ENCODE results near the gene PEPD.
A peak's percentile ranks its signal among the peaks of the same experiment; 100 is the strongest.

PEPD gene

DNA sequence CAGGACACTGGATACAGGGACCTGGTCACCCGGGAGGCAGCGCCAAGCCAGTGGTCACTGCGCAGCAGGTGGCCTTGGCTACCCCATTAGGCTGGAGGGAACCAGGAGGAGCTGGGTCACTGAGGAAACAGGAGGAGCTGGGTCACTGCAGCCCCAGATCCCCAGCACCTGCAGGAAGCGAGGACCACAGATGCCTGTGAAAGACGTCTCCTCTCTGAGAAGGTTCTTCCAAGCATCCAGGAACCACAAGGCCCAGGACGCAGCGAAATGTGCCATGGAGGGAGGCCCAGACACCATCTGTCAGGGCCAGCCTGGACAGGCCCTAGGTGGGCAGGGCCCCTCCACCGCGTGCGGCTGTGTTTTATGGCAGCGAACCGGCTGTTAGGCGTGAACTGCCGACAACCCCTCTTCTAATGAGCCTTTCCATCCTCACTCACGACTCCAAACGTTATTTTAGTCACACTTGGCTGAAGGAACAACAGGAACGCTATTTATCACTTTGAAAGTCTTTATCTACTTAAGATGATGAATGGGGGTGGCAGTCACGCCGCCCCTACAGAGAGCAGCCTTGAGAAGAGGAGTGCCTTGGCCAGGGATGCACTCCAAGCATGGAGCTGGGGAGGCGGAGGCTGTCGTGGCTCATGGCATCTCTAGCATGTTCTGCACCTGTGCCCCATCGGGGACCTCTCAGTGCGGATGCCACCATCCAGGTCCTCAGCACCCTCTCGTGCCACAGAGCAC lies 94.8 kb downstream of the PEPD start:
- DNase-seq = no peak

DNA sequence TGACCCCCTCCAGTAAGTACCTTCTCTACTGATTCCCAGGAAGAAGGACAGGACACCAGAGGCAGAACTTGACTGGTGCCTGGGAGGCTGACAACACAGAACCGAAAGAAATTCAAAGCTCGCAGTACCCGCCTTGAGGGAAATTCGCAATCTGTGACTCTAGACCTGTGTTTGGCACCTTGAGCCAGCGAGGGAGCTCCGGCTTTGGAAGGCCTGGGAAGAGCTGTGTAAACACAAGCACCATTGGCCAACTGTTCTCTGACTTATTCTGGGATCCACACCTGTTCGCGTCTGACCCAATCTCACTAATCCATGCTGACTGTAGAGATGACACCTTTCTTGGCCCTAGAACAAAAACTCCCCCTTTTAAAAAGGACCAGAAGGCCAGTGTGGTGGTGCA lies 97.4 kb downstream of the PEPD start:
- no peak for DNase-seq

DNA sequence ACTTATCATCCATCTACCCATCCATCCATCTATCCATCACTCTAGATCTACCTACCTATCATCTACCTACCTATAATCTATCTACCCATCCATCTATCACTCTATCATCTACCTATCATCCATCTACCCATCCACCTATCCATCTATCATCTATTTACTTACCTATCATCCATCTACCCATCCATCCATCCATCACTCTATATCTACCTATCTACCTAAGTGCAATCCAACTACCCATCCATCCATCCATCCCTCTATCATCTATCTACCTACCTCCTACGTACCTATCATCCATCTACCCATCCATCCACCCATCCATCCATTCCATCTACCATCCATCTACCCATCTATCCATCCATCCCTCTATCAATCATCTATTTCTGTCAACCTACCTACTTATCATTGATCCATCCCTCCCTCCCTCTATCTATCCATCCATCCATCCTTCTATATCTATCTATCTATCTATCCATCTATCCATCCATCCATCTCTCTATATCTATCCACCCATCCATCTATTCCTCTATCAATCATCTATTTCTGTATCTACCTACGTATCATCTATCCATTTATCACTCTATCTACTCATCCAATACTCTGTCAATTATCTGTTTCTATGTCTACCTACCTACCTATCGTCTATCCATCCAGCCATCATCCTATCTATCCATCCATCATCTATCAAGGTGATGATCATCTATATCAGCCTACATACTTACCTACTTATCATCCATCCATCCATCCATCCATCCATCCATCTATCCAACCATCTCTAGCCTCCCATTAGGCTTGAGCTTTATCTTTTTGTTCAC lies 99.0 kb downstream of the PEPD start:
- no peak for DNase-seq

DNA sequence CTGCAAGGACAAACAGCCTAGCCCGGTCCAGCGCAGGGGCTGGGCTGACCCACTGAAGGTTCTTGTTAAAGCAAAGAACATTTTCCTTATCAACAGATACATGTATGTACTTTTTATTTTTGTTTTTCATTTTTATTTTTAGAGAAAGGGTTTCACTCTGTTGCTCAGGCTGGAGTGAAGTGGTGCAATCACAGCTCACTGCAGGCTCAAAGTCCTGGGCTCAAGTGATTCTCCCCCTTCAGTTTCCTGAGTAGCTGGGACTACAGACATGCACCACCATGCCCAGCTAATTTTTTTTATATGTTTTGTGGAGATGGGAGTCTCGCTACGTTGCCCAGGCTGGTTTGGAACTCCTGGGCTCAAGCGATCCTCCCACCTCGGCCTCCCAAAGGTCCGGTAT lies 100.2 kb downstream of the PEPD start:
- DNase-seq = no peak

DNA sequence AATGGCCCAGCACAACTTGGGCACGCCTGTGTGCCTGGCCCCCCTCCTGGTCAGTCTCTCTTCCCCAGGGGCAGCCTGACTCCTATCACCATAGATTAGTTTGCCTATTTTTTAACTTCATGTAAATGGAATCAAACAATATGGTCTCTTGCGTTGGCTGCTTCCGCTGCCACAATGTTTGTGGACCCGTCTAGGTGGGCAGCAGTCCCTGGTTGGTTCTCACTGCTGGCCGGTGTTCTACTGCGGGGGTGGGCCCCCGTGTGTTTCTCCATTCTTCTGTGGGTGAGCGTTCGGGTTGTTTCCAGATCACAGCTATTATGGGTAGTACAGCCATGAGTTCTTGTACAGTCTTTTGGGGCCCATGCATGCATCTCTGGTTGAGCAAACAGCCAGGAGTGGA lies 100.8 kb downstream of the PEPD start:
- DNase-seq = peak in 1 of 58 donors; percentile 48

DNA sequence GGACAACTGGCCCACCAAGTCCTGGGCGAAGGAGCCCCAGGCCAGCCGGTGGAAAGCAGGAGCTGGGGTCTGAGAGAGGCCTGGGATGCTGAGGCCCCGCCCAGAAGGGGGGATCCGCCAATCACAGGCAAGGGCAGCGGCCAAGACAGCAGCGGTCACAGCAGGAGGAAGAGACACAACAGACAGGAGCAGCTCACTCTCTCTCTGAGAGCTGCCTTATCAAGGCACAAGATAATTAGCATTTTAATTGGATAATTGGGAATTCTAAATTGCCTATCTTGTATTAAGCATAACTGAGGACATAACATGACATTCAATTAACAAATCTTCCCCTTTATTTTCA lies 101.8 kb downstream of the PEPD start:
- DNase-seq = no peak

DNA sequence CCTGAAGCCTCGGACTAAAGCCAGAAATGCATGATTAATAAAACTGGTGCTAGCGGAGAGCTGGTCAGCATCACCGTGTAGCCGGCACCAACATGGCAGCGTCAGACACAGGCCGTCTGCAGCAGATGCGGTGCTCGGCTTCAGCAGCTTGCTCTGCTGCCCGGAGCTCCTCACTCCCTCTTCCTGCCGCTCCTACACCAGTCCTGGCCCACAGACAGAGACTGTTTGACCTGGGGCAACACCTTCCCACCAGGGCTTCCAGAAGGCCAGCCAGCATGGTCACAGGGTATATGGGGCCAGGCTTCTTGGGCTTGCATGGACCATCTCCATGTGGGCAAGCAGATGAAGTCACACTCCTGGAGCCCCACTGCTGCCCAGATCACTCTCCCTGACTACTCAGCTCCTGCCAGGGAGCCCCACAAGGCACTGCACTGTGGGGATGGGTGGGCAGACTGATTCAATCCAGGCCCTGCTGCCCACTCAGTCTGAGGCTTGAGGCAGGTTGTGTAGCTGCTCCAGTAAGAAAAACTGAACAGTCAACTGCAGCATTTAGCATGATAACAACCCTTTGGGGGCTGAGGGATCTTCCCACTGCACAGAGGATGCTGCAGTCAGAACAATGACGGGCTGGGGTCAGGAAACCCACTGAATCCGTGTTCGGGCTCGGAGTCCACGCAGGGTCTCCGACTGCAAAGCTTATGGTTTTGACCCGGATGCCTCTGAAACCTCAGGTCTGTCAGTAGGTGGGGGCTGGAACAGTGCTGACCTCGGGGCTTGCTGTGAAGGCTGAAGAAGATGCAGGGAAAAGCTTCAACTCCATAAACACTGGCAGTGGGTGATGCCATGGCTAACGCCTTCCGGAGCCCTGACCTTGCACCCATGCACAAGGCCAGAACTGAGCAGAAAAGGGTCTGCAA lies 102.5 kb downstream of the PEPD start:
- DNase-seq = no peak

DNA sequence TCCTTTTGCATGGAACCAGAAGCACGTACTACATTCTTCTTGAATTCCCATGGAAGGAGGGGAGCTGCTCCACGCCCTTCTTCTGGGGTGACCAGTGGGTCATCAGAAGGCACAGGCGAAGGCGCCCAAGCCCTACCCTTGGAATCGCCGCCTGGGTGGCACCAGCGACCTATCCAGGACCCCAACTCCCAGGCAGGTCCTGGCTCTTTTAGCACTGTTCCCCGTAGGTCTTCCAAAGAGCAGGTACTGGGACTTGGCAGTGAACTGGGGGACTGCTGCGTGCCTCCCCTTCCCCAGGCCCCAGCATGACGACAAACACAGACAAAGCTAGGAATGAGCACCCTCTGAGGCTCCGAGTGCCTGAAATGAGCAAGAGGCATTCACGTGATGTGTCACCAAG lies 103.1 kb downstream of the PEPD start:
- DNase-seq = no peak

DNA sequence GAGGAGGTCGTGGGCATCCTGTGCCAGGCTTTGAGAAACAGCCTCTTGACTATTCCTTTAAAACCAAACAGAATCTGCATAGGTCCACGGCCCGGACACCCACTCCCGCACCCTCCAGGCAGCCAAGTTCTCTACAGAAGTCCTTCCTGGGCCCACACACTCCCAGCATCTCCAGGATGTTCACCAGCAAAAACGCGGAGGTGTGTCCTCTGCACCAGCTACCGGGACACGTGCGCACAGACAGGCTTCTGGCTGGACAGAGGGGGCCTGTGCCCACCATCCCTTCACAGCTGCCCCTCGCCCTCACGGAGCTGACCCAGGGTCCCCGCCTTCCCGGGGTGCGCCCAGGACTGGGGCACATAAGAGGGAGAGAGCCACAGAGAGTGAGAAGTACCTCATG lies 103.8 kb downstream of the PEPD start:
- DNase-seq = peak in 1 of 58 donors; percentile 33

DNA sequence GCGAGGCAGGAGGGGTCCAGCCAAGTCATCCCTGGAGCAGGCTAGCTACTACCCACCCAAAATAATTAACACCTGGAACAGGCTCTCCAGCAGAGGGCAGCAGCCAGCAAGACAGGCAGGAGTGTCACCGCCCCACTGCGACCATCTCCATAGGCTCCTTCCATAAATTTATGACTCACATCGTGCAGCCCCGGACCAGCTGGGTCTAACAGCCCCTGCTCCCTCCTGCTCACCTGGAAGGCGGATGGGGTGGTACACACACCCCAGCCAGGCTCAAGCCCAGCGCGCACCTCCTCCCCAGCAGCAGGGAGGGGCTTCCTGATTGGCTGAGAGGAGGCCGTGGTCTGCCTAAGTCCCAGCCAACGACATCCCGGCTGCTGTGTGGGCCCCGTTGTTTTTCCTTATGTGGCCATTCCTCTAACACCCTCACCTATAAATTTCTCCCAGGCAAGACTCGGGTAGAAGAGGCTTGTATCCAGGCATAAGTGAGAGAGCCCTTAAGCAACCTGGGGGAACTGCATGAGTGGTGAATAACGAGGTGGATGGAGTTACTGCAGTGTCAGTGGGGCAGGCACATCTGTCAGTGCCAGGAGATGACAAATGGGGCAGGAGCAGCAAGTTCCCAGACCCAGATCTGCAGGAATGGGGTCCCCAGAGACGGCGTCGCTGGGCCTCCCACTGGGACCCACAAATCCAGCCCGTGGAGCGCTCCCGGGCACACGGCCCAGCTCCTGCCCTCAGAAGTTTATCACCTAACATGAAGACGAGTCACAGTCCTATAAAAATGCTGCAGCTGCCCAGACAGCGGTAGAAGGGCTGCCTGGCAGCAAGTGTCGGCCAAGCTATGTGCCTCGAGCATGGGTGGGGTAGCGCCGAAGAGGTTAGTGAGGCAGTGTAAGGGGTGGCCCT lies 105.0 kb downstream of the PEPD start:
- peak in 24 of 58 donors; percentile 9 to 66 (median 28) for DNase-seq

DNA sequence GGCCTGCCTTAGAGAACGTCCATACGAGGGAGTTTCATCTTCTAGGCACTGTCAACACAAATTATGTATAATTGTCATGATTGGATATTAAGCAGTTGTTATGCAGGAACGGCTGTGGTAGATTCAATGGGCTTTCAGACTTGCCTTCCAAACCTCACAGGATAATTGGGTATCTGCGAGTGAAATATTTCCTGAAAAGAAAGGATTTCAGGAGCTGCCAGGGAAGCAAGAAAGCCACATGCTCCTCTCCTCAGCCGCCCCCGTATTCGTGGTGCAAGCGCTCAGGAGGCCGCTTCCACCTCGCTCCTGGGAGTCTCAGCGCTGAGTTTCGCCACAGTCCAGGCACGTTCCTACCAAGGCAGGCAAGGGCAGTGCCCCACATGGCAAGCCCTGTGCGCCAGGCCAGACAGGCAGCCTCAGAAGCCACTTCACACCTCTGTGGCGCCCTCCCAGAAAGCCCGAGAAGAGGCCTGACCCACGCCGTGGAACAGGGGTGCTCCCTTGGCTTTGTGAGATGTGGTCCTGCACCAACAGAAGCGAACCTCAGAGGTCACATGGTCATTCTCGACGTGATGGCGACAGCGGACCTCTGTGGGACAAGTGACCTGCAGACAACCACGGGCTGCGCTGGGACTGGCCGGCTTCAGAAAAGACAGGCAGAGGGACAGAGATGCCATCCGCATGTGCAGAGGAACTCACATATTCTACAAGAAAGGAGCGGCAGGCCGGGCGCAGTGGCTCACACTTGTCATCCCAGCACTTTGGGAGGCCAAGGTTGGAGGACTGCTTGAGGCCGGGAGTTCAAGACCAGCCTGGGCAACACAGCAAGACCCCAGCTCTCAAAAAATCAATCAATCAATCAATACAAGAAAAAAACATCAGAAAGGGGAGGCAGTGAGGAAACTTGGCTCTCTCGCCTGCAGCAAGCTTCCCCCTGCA lies 106.7 kb downstream of the PEPD start:
- DNase-seq = peak in 13 of 58 donors; percentile 6 to 71 (median 30)

DNA sequence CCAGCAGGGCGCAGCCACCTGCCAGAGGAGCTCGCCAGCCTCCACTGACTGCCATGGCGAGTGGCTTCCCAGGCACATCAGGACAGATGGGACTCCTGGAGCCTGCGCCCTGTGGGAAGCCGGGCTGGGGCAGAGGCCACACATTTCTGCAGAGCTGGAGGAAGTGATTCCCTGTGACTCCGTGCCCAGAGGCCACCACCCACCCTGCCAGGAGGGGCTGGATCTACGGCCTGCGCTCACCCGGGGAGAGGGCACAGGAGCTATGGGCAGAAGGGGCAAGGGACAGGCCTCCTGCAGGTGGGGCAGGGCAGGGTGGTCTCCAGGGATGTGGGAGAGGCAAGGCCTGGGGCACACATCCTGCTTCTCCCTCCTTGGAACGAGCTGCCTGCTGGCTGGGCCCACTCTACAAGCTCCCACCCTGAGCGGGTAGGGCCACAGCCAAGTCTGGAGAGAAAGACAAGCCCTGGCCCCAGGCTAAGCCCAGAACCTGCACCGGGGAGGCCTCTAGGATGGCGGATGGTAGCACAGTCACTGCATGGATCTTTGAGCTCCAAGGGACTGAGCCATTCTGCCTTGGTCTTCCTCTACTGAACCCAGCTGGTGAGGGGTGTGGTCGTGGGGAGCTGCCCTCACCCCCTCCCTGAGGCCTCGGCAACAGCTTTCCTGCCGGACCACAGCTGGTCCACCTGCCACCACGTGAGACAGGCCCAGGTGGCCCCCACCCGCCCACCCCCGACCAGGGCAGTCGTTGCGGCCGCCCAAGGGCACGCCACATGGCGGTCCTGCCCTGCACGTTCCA lies 107.5 kb downstream of the PEPD start:
- DNase-seq = peak in 1 of 58 donors; percentile 39

DNA sequence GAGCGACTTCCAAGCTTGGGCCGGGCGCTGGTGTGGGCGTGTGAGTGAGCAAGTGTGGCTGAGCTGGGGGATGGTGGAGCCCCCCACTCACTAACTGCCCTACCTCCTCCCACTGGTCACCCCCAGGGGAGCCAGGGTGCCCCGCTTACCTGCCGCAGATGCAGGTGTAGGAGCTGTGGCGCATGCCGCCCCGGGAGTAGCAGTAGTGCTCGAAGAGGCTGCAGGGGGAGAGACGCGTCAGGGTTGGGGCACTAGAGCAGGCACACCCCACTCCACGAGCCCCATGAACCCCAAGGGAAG lies 108.2 kb downstream of the PEPD start:
- no peak for DNase-seq

DNA sequence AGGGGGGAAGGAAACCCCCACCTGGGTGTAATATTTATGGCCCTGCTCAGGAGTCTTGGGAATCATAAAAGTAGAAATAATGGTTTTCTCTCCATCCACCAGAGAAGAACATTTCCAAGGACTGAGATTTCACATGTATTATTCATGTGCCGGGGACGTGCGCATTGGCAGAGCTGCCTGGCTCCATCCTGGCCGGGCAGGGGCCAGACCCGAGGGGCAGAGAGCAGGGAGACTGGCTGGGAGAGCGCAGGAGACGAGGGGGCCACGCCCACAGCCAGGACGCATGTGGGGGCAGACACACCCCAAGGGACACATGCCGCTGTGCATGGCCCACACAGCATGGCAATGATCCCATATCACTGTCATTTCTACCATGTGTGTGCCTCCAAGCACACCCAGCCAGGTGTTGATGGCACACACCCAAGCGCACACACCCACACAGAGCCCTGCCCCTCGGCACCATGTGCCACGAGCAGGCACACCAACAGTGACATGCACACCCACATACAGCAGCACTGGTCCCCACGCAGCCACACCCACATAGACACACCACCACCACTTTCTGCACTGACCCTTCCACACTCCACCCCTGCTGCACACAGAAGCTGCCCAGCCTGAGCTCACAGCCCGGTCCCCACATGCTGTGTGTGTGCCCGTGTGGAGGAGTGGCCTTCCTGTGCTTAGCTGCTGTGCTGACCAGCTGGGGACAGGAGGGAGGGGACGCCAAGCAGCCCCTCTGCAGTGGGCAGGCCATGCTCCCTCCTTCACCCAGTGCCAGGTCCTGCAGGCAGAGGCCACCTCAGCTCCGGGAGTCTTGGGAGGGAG lies 108.8 kb downstream of the PEPD start:
- peak in 1 of 58 donors; percentile 45 for DNase-seq

DNA sequence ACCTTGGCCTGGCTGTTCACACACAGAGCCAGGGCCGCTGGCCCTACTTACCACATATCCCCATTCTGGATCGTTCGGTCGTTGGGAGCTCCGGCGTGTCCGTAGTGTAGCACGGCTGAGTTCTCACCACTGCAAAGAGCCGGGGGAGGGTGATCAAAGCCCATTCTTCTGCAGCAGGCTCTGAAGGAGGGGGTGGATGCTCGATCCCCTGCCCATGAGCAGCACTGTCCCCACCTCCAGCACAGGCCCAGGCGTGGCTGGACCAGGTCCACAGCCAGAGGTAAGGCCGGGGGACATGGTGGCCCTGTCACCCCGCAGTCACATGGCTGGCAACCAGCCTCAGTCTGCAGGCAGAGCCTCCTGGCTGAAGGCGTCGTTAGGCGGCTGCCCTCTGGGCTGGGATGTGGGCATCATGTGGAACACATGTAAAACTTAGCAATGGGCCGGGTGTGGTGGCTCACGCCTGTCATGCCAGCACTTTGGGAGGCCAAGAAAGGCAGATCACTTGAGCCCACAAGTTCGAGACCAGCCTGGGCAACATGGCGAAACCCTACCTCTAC lies 109.9 kb downstream of the PEPD start:
- no peak for DNase-seq

DNA sequence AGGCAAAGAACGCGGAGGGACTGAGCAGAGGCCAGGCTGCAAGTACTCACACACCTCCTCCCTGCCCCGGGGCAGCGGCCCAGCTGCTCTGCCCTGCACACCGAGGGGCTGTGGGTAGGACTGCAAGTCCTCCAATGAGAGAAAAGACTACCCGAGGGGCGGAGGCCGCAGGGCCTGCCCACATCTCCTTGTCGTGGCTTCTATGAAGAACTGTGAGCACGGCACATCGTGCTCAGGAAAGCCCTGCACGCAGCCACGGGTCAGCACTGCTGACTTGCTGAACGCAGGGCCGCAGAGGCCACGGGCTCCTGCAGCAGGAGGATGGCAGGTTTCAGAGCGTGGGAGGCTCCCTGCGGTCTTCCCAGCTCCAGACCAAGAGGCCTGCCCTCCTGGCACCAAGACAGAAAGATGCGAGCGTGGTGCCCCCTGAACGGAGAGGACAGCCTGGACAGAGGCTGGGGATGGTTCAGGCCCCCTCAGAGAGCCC lies 110.6 kb downstream of the PEPD start:
- no peak for DNase-seq

DNA sequence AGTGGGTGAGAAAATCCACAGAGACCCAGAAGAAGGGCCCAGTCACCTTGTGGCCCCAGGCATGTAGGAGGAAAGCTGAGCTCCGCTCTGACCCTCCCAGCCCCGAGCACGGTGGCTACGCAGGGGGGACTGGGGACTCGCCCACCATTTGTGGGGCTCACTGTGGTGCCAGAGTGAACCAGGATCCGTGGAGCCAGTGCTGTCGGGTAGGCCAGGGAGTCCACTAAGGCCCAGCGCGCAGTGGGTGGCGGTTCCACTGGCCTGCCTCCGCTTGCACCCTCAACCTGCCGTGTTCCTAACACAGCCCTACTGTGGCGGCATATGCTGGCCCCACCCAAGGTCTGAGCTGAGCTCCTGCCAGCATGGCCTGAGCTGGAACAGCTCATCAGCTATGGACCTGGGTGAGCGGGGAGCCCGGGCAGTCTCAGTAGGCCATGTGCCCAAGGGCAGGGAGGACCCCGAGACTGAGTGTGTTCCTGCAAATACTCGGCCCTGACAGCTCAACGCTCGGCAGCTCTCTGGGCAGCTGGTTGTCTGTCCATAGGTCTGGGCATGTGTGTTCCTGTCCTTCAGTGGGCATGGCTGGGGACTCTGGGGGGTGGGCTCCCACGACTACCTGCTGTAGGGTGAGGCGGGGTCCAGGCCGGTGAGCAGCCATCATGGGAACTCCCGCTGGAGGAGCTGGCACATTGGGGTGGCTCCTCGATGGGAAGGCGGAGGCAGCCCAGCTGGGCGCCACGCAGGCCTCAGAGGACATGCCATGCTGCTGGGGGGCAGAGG lies 111.5 kb downstream of the PEPD start:
- no peak for DNase-seq
